AML-193 (cell line): ENCODE results near the gene ARHGEF12.

Source experiments
- DNase-seq, 2 experiments: peaks; one replicate each; lab custom pipeline; 2025; lab: John Stamatoyannopoulos, UW

Gene ARHGEF12

GRCh38 chr11:120316880-120317688 is 19.1 kb upstream of the ARHGEF12 start:
- DNase-seq, result no peak

- DNase-seq, result no peak
Measured at GRCh38 chr11:120317689-120318480, 18.3 kb upstream of the ARHGEF12 start.

GRCh38 chr11:120318906-120319305 is 17.3 kb upstream of the ARHGEF12 start:
- DNase-seq, result no peak

GRCh38 chr11:120324932-120325810 is 11.0 kb upstream of the ARHGEF12 start, which contains the start of gene TLCD5:
Gene TLCD5 (plus strand): TSS chr11:120325299. CDS start chr11:120327442, 2,143 bp downstream.
- no peak for DNase-seq

- DNase-seq, result no peak
Measured at GRCh38 chr11:120326228-120326627, 10.0 kb upstream of the ARHGEF12 start.

GRCh38 chr11:120326845-120327281 is 9.3 kb upstream of the ARHGEF12 start:
- no peak for DNase-seq

GRCh38 chr11:120327311-120327710 is 8.9 kb upstream of the ARHGEF12 start:
- no peak for DNase-seq

- no peak for DNase-seq
Measured at GRCh38 chr11:120329556-120329955, 6.7 kb upstream of the ARHGEF12 start.

GRCh38 chr11:120330045-120330444 is 6.2 kb upstream of the ARHGEF12 start:
- no peak for DNase-seq

GRCh38 chr11:120331301-120331996 is 4.8 kb upstream of the ARHGEF12 start:
- no peak for DNase-seq

- DNase-seq, result no peak
Measured at GRCh38 chr11:120332822-120333716, 3.1 kb upstream of the ARHGEF12 start.

- no peak for DNase-seq
Measured at GRCh38 chr11:120333801-120334200, 2.4 kb upstream of the ARHGEF12 start.

GRCh38 chr11:120334332-120334731 is 1.9 kb upstream of the ARHGEF12 start:
- no peak for DNase-seq

GRCh38 chr11:120334894-120335462 is 1.2 kb upstream of the ARHGEF12 start:
- peak; percentile 65 to 76 for DNase-seq

GRCh38 chr11:120335556-120335907 is 681 bp upstream of the ARHGEF12 start:
- DNase-seq, result no peak

- DNase-seq, result no peak
Measured at GRCh38 chr11:120336641-120337354, 585 bp downstream of the ARHGEF12 start.

- no peak for DNase-seq
Measured at GRCh38 chr11:120337355-120338106, 1.3 kb downstream of the ARHGEF12 start.

GRCh38 chr11:120338107-120338933 is 2.1 kb downstream of the ARHGEF12 start:
- no peak for DNase-seq
